GOT3 (cell line): Measurements from ENCODE around the gene PSMD5.

Experiments
- DNase-seq: peaks from one replicate; lab custom pipeline; 2025; ENCODE audit warnings: mixed read lengths; lab: John Stamatoyannopoulos, UW

Gene PSMD5

DNA sequence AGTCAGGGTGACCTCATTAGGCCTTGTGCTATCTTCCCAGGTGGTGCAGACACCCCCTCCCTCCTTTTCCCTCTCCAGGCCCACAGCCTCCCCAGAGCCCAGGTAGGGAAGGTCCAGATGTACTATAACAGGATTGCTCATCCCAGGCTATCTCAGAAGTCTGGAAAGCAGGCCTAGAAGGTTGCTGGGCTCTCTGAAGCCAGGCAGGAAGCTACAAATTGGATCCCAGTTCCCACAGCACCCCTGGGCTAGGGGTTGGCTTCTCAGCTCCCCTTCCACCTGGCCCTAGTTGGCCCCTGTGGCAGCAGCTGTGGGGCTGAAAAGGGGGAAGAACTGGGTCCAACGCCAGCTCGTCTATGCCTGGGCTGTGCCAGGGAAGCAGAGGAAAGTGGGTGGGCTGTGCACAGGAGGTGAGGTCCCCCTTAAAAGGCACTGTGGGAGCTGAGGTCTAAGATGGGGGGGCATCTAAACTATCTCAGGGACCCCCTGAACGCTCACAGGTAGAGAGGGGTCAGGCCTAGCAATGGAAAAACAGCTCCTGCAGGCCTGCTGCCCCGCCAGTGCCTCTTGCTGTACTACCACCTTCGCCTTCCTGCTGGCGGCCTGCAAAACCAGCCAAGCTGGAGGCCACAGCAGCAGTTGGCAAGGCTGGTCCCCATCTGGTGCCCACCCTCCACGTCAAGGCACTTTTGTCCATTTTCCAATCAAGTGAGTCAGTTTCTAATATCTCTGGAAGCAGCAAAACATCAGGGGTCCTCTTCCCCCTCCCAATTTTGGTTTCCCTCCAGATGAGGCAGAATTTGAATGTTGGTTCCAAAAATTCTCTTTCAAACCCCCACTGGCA lies 13.3 kb upstream of the PSMD5 start:
- no peak for DNase-seq

DNA sequence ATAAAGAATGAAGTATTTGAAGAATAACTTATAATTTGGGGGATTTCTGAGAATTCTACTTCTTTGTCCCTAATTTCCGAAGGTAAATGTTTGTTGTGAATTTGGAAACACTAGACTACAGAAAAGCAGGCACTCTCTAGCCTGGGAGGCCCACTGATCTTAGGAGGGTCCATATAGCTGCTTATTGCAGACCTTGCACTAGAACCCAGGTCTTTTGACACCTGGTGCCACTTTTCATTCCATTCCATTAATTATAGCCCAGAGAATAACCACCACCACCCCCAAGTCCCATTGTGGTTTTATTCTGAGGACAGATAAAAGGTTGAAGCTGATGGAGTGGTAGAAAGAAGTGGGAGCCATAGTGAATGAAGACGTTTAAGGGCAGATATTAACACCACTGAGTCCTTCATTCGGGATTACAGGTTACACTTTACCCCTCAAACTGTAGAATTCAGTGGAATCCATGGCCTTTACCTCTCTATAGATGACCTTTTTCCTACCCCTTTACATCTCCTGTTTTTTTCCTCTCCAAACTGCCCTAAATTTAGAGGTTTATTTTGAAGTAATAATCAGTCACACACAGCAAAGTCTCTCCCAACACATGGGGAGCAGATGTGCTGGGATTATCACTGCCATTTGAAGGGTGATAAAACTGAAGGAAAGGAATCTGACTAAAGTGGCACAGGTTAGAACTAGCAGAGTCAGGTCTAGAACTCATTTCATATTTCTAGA lies 12.0 kb upstream of the PSMD5 start:
- DNase-seq, result no peak

DNA sequence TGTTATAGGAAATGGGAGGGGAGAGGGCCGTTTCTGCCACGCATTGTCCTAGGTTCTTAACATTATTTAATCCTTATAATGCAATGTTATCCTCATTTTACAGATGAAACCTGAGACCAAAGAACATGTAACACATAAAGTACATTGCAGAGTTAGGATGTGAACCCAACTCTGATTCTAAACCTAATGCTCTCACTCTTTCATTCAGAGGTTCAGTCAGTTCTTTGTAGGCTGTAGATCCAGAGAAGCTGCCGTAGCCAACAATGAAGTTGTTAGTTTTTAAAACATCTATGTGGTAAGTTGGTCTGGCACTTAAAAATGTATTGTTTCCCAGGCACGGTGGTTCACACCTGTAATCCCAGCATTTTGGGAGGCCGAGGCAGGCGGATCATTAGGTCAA lies 10.5 kb upstream of the PSMD5 start:
- no peak for DNase-seq

DNA sequence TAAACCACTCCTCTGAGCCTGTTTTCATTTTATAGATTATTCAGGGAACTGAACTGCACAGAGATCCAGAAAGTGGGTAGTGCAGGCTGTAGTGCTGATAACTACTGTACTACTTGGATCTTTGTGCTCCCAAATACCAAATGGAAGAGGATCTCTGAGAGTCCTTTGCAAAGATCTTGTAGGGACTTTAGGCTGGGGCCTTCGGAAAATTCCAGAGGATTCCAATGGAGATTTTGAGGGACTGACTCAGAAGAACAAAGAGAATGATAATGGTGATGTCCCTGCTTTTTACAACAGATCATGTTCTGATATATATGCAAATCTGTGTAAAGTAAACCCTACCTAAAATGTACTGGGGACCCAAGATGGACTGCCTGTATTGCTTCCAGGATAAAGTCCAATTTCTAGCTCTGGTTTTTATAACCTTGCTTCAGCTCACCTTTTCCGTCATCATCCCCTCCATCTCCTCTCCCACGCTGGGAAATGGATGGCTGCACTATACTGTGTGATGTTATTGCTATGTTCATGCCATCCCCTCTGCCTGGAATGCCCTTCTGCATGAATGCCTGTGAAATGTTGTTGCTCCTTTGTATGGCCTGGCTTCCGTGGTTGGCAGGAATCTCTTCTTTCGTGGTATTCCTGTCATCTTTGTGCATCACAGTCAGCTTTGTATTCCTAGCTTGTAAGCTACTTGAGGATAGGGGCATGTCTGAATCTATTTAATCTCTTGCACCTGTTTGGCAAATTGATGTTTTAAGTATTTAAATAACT lies 9.7 kb upstream of the PSMD5 start:
- no peak for DNase-seq

DNA sequence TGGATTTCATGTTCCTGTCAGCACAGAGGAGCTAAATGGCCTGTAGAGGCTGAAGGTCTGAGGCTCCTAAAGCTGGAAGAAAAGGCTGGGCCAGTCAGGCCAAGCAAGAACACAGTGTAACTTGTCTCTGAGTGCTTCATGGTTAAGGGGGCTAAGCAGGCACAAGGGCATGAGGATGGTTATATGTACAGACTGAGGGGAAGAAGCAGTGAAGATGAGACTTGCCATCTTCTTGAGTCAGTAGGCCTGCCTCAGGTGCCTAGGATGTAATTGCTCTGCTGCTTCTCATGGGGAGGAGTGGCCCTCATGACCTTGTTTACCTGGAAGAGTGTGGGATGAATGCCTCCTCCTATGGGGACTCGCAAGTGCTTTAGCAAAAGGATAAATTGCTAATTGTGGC lies 8.7 kb upstream of the PSMD5 start:
- no peak for DNase-seq

DNA sequence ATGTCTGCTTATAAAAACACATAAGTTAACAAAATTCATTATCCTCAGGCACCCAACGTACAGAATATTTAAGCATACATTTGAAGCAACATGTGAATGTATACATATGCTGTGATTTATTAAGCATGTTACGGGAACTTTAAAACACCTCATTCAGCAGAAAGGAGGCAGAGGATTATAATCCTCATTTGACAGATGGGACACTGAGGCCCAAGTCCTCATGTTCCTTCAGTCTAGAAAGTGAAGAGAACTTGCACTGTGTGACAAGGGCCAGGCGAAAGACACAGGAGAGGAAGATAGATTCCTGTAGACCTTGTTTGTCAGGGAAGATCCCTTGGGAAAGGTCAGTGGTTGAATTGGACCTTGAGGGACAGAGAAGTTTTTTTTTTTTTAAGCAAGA lies 7.6 kb upstream of the PSMD5 start:
- no peak for DNase-seq

DNA sequence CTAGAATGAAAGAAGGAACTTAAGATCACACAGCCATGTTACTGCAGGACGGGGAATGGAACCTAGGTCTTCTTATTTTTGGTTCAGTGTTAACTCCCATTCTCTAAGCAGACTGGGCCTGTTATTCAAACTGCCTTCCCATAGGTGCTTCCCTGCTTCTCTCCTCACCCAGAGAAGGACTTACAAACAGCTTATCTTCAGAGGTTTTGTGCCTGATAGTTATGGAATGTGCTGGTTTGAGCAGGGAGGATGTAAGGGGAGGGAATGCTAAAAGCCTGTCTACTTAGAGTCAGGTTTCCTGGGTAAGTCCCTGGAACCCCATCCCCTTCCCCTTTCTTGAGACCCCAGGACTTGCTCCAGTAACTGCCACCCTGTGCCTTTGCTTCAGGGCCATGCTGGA lies 4.2 kb upstream of the PSMD5 start:
- no peak for DNase-seq

DNA sequence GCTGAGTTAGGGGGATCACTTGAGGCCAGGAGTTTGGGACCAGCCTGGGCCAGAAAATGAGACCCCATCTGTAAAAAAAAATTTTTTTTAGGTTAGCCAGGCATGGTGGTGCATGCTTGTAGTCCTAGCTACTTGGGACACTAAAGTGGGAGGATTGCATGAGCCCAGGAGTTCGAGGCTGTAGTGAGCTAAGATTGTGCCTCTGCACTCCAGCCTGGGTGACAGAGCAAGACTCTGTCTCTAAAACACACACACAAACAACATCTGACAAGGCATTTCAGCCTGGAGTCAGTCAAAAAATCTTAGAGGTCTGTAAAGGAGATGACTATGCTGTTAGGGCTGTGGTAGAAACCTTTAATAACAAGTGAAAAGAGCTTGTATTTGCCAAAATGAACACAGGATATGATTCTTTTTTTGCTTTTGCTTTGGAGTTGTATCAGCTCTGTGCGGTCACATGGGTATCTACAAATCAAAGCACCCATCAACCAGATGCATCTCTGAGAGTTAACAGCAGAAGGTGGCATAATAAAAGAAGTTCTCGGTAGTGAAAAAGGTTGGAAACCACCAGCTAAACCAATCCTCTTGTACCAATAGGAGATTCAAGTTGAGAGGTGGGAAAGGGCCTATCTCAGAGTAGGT lies 3.6 kb upstream of the PSMD5 start:
- DNase-seq, result no peak

DNA sequence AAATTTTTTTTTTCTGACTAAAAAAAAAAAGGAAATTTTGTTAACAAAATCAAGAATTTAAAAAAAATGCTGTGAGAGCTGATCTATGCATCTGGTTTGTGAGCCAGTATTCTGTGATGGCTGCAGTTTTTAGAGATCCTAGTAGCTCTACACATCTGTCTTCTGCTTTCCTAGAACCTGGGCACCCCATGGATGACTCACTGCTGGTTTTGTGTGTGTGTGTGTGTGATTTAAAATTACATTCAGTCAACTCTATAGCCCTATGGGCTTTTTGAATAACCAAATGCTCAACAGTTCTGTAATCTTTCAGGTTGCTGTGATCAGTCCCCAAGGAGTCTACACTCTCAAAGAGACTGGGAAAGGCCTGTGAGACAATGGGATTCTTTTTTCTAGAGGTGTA lies 2.5 kb upstream of the PSMD5 start:
- DNase-seq, result no peak

DNA sequence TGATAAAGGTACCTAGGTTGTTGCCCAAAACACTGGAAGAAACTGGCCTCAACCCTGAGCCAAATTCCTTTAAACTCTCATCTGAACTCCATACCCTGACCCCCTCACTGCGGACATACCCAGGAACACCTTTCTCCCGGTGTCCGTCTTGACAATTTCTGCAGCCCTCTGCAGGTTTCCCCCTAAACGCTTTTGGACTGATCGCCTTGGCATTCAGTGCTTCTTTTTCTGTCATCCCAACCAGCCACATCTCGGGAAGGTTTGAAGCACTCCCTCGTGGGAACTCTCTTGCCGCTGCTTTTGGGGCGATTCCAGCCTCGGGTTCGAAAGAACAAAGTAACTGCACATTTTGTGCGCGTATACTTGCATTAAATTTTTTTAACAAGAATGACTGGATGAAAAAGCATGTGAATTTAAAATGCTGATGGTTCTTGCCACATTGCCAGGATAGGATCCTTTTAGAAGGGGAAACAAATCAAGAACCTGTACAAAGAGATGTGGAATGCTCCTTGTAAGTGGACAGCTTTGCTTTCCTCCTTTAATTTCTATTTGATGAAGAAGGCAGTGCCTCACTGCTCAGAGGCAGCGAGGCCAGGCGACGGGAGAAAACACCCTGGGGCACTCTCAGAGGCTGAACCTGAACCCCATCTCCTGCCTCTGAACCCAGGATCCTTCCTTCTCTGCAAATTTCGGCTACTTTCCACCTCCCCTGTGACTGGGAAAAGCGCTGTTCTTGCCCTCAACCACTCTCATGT lies 615 bp downstream of the PSMD5 start:
- DNase-seq, result no peak

DNA sequence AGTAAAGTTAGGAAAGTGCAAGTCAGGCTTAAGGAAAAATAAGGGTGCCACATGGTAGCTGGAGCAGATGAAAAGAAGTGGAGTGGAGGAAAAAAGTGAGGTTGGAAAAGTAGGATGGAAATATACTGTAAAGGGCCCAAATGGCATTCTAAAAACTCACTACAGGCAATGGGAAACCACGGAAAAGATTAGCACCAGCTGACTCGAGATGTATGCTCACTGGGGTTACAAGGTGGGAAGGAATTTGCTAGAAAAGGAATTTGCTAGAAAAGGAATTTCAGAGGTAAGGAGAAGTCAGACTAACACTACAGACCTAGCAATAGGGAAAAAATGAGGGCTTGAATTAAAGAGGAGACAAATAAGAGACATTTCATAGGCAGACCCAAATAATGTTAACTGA lies 3.6 kb downstream of the PSMD5 start:
- DNase-seq, result no peak

DNA sequence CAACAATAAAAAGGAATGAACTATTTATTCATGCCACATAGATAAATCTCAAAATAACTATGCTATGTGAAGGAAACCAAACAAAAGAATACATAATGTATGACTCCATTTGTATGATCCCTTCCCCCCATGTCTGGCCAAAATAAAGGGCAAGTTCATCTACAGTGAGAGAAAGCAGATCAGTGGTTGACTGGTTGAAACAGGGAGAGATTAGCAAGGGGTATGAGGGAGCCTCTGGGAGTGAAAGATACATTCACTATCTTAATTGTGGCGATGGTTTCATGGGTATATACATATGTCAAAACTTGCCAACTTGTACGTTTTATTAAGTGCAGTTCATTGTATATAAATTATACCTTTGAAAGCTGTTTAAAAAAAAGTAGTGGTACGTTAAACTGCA lies 4.8 kb downstream of the PSMD5 start:
- DNase-seq, result no peak

DNA sequence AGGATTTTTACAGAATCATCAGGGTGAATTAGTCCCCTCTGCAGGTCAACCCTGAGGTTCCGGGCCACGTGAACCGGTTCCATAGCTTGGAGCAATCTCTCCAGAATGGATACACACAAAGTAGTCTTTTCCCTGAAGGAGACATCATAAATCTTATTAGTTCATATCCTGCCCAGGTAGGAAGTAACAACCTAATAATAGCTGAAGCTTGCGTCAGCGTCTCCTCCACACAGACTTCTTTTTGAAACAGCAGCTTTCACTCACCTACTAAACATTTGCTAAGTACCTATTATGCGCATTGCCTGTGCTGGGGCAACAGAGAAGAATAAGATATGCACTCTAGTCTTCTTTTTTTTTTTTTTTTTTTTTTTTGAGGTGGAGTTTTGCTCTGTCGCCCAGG lies 9.4 kb downstream of the PSMD5 start:
- DNase-seq, result no peak

DNA sequence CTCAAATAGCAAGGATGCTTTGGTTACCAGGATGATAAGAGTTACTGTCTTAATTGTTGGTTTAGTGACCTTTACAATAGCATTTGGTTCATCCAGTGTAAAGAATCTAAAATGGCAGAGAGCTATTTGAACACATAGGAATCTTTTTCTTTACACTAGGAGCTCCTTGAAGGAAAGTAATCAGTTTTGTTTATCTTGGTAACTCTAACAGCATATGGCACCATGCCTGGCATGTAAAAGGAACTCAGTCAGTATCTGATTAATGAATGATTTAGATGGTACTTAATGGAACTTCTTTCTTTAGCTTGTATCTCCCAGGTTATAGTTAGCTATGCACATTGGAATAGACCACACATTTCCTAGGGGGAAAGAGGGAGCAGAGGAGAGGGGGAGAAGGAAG lies 9.9 kb downstream of the PSMD5 start:
- DNase-seq, result no peak

DNA sequence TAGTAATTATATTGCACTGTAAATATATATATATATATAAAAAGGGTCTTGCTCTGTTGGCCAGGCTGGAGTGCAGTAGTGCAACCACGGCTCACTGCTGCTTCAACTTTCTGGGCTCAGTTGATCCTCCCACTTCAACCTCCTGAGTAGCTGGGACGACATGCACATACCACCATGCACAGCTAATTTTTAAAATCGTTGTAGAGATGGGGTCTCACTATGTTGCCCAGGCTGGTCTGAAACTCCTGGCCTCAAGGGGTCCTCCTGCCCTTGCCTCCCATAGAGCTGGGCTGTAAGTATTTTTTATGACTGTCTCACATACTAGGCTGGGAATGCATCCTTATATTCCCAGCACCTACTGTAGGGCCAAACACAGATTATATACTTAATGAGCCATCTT lies 11.9 kb downstream of the PSMD5 start:
- no peak for DNase-seq

DNA sequence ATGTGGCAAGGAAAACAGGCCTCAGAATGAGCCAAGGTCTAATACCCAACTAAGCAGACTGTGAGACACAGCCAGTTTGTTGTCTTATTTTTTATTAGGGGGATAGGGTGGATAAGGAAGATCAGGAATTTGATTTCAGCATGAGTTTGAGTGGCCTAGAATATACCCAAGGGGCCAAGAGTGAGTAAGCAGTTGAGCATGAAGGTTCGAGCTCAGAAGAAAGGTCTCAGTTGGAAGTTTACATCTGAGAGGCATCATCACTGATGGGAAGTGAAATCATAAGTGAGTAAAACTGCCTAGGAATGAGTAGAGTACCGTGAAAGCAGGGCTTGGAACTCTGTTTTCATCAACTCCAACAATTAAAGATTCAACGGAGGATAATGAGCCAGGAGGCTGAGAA lies 12.6 kb downstream of the PSMD5 start:
- DNase-seq, result no peak

DNA sequence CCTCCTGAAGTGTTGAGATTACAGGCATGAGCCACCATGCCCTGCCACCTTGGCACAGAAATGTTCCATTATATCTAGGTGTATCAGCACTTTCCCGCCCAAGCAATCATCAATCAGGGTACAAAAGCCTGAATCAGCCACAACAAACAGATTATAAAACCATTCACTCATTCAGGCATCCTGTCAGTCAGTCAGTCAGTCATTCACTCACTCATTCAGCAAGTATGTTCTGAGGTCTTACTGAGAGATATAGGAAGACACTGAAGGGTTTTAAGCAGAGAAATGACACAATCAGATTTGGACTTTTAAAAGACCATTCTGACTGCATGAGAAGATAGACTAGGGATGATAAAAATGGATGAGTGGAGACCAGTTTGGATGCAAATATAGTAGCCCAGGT lies 13.1 kb downstream of the PSMD5 start:
- no peak for DNase-seq

DNA sequence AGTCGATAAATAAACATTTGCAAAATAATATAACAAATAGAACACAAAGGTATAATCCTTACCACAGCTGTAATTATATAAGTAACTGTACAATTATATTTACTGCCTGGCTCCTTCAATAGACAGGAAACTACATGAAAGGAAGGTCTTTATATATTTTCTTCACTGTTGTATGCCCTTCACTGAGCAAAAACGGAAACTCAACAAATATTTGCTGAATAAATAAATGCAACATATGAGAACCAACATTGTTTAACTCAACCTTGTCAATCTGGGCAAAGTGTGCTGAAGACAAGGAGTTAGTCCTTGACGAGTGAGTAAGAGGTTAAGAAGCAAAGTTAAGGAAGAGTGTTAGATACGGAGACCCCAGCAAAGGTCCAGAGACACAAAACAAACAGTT lies 22.6 kb downstream of the PSMD5 start:
- DNase-seq, result no peak

DNA sequence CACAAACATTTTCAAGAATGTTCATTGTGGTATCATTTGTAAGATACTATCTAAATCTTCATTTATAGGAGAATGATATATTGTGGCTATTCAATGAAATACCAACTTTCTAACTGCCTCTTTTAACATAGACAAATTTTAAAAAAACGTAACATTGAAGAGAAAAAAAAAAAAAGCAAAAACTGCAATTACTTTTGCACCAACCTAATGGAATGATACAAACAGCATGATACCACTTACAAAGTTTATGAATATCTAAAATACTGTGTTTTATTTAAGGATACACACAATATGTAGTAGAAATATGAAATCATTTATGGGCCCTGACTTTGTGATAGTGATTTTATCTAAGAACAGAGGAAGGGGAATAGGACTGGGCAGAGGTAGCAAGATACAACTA lies 24.1 kb downstream of the PSMD5 start:
- DNase-seq, result no peak

DNA sequence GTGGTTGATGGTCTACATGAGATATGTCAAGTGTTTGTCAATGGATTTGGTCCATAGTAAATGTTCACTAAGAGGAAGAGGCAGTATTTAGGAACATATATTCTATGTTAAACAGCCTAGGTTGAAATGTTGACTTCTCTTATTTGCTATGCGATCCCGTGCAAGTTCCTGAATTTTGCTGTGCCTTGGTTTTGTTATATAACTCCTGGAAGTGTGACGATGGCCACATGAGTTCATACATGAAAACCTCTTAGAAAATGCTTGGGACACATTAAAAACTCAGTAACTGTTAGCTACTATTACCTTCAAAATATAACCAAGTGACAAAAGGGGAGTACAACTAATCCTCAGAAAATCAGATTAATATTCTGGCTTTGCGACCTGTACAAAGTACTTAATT lies 27.6 kb downstream of the PSMD5 start:
- DNase-seq, result no peak

DNA sequence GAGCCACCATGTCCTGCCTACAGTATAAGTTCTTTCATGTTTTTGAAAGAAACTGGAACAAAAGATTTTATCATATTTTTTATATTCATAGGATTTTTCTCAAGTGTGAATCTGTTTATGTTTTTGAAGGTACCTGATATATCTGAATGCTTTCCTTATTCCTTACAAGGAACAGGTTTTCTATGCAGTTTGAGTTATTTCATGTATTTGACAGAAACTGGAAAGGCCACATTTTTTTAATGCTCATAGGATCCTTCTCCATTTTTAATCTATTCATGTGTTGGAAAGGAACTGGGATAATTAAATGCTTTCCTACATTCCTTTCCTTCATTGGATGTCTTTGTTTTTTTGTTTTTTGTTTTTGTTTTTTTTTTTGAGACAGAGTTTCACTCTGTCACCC lies 33.8 kb downstream of the PSMD5 start:
- DNase-seq, result no peak
